Epidermal melanocyte (primary cell): Measurements from ENCODE around the gene PRR36.

Experiments used
- DNase-seq: peaks from one replicate; pipeline ENCODE4 v3.0.0; 2011; ENCODE audit warnings: low spot score; ENCODE audit not compliant: insufficient read length

Gene PRR36

GRCh38 chr19:7820588-7820987 is 53.6 kb downstream of the PRR36 start:
- no peak for DNase-seq

- DNase-seq = no peak
These were observed 54.9 kb downstream of the PRR36 start for GRCh38 chr19:7819337-7819736.

DNA sequence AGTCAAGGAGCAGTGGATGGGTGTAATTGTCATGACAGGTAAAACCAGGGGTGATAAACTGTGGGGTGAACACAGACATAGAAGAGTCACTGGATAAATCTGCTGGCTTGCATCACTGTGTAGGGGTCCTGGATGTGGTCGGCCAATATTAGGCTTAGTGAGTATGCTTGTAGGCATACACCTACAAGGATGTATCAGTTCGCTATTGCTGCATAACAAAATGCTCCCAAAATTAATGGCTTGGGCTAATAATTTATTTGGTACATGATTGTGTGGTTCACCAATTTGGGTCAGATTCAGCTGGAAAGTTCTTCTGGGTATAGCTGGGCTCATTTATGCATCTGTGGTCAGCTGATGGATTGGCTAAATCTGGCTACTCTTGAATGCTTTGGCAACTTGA is 55.4 kb downstream of the PRR36 start:
- DNase-seq = no peak
